Frontal cortex (tissue), 4 donors: Measurements from ENCODE around the gene NADK. TPM values are rescaled to one million over a fixed set of nuclear protein-coding genes. Genes with fewer than 3 reads are reported as not detected.

Source experiments
- DNase-seq, 2 donors: peaks; one replicate each; pipeline ENCODE4 v3.0.0; 2012; ENCODE audit warnings: low spot score in 2 of 2
- FAIRE-seq: peaks from 2 replicates; lab custom pipeline; 2012; peaks lifted over from hg19 to GRCh38; lab: Jason Lieb, UNC
- total RNA-seq: library from RNA; depleted of rRNA; stranded (reverse); fragments of >200 nt; gene quantifications from one replicate; pipeline ENCODE4 v1.2.3, GENCODE V29; 2014
- donor health status: control.
- donor health status: control.
- donor health status: control.

NADK gene
- total RNA-seq, 1 donor from 2014 or later: 23.2 TPM

DNA sequence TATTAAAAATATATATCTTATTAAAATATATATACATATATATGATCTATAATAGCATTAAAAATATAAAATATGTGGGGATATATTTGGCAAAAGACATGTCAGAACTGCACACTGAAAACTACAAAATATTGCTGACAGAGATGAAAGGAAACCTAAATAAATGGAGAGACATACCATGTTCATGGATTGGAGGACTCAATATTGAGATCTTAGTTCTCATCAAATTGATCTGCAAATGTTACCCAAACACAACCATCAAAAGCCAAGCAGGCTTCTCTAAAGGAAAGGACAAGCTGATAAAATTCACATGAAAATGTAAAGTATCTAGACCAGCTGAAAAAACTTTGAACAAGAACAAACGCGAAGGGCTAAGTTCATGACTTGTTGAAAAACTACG, 7.2 kb downstream of the NADK start:
- DNase-seq: no peak
- no peak for FAIRE-seq

DNA sequence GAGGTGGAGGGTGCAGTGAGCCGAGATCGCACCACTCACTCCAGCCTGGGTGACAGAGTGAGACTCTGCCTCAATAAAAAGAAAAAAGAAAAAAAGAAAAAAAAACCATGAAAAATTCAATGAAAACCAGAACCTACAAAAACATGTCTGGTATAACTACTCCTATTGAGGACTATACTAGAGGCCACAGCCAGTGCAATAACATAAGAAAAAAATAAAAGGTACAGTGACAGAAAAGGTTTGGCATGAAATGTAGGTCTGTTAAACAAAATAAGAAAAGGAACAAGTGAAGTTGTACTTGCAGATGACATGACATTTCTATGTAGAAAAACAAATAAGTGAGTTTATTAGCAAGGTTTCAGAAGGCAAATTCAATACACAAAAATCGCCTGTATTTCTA, 8.2 kb downstream of the NADK start:
- DNase-seq (no peak), FAIRE-seq (no peak)

DNA sequence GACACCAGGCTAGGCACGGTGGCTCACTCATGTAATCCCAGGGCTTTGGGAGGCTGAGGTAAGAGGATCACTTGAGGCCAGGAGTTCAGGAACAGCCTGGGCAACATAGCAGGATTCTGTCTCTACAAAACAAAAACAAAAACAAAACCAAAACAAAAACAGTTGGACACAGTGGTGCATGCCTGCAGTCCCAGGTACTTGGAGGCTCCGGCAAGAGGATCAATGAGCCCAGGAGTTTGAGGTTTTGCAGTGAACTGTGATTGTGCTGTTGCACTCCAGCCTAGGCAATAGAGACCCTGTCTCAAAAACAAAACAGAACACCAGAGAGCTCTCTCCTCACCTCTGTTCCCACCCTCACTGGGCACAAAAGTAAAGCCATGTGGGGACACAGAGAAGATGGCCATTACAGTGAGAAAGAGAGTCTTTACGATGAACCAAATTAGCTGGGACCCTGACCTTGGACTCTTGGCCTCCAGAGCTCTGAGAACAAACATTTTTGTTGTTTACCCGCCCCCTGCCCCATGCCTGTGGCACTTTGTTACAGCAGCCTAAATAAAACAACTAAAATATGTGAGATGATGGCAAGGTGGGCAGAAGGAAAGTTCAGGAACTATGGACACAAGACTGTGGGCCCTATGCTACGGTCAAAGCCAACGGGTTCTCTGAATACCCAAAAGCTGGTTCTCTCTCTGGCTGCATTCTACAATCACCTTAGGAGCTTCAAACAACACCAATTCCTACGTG, 9.8 kb downstream of the NADK start:
- DNase-seq: no peak
- no peak for FAIRE-seq

DNA sequence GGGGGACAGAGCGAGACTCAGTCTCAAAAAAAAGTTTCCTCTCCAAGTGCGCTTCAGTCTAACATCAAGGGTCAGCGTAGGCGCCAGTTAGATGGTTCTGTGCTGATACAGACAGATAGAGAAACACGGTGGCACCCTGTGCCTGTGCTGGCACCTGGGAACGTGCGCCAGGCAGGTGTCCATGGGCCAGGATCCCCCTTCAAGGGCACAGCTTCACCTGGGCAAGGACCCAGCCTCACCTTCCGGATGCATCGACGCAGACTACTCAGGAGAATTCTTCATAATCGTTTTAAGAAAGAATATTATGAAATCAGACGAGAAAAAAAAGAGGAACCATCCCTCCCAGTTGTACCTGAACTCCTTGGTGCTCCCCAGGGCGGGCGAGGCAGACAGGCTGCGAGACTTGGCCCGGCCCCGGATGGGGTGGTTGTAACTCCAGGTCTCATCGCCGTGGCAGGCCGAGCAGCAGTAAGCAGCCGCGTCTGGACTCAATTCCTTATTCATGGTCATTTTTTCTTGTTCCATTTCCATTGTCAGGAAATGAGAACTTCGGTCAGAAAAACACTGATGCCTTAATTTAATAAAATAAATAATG, 13.3 kb downstream of the NADK start:
- DNase-seq: no peak
- FAIRE-seq: no peak

DNA sequence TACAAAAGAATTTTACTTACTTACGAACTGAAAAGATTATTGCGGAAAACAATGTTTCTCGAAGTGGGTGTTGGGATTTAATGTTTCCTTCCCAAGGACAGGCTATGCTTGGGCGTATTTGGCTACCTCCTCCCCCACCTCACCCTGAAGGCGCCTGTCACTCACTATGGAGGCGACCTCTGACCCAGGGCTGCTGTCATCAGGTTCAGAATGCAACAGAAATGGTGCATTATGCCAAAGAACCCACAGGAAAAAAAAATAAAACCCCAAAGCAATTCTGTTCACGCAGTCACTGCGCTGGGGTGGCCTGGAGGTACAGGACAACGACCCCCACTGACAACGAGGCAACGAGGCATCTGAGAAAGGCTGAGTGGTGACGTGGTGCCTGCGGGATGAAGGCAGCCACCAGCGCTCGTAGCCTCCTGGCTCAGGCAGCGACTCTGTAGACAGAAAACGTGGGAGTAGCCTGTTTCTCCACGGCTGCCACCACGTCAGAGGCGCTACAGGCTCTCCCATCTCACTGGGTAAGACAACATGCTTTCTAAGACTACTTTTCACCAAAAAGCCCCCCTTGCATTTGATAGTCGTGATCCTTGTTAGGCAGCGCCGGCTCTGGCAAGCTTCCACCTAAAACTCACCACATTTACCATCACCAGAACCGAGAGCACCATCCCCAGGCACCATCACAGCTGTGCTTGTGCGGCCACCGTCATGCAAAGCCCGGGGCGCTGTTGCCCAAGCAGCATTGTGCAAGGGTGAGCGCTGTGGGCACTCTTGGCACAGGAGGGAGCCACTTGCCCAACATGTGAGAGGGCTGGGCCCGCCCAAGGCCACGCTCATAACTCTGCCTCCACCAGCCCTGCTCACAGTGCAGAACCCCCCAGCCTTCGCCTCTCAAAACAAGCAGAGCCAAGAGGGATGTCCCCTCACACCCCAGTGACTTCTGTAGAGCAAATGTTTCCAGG, 14.3 kb downstream of the NADK start:
- DNase-seq: no peak
- no peak for FAIRE-seq

DNA sequence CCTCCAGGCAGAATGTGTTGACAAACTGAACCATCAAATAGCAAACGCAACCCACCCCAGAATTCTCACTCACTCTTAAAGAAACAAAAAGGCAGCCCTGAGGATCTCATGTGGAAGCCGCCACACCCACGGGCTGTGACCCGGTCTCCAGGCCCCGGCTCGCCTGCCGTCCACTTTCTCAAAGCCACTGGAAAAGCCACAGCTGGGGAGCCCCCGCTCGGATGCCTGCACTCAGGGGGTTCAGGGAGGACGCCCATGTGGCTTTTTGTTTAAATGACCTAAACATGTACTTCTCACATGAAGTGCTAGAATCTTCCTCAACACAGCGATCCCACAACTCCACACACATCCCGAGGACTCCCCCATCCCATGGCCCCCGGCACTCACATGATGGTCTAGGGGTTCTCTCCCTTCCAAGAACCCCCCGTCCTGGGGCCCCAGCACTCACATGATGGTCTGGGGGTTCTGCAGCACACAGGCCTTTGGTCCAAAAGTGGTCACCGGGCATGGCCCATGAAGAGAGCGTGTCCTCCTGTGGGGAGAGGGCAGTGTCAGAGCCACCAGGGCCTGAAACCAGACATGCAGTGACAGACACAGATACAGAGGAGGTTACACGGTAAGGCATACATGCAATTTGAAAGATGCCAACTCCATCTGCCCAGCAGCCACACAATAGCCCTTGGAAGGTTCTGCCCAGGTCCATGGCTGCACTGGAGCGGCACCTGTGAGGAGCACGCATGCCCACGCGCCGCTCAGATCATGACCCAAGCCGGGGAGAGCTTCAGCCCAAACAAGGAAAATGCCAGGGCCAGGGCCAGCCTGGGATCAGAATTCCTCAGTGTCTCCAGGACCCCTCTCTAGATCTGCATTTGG, 16.5 kb downstream of the NADK start:
- DNase-seq (no peak), FAIRE-seq (no peak)

DNA sequence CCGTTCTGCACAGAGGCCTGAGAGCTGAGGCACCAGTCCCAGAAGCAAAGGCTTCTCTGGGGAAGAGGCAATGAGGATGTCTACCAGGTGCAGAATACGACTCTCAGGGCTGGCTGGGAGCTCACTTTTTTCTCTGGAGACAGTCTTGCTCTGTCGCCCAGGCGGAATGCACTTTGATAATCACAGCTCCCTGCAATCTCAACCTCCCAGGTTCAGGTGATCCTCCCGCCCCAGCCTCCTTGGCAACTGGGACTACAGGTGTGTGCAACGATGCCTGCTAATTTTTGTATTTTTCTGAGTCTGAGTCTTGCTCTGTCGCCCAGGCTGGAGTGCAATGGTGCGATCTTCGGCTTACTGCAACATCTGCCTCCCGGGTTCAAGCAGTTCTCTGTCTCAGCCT, 17.6 kb downstream of the NADK start:
- DNase-seq (no peak), FAIRE-seq (no peak)

DNA sequence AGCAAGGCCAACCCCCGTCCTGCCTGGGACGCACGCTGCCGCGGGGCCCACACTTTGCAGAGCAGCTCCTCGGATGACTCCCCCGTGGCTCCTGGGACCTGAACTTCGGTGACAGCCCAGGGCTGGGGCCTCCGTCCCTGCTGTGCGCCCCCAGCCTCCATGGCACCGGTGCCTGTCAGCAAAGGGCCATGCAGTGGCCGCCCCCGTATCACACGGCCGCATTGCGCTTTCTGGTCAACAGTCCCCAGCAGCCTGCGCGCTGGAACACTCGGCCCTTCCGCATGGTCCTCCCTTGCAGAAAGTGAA, 18.0 kb downstream of the NADK start:
- DNase-seq (no peak), FAIRE-seq (no peak)

DNA sequence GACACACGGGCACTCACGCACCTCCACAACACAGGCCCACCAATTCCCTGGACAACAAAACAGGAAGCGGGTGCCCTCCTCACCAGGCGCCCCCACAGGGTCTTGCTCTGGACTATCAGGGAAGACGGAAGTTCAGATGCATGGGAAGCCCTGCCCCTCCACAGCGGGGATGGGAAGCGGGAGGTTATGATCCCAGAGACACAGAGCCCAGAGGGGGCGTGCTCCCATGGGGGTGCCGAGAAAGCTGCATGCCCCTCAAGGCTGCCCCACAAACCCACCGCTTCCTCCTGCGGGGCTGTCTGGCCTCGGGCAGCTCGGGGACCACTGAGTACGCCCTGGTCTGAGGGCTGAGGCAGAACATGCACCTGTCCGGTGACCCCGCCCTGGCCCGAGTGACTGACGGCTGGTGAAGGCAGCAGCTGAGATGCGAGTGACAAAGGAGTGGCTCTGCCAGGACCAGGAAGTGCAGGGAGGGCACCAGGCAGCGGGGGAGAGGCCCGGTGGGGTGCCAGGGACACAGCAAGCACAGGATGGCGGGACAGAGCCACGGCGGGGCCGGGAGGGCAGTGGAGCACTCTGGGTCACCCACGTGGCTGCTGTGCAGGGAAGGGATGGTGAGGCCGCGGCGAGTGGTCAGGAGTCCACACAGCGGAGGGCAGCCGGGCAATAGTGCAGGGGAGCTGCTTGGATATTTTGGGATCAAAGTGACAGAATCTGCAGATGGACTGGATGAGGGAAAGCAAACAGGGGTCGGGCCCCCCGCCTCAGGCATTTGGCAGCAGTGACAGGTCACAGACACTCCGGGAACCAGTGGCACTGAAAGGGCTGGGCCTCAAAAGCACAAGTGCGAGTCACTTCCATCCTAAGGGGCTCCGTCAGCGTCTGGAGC, 18.6 kb downstream of the NADK start:
- FAIRE-seq: no peak

DNA sequence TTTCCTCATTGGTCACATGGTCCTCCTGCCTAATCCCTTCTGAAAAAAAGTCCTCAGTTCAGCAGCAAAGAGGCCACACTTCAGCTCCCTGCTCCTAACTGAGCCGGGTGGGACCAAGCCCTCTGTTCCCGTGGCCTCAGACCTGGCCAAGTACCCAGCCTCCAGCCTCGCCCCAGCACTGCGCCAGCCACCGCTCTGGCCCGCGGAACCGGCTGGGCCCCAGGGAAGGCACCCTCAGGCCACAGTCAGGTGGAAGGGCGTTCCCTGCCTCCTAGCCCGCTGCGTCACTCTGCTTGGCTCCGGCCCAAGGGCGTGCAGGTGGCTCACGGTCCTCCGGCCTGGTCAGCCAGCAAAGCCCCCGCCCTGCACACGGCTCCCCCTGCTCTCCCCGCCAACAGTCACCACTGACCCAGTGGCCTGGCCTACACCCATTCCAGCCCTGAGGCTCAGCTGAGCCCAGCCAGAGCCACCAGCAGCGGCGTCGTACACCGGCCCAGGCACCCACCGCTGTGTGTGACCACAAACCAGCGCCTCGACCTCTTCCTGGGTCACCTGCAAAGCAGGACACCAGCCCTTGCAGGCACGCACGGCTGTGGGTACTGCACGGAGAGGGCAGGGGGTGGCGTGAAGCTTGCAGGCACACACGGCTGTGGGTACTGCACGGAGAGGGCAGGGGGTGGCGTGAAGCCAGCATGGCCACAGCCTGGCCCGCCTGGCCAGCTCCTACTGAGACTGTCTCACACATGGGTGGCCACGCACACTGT, 19.4 kb downstream of the NADK start:
- no peak for FAIRE-seq
- no peak for DNase-seq

More for the DNA sequence above, 18.6 kb downstream of the NADK start:
- no peak for DNase-seq

DNA sequence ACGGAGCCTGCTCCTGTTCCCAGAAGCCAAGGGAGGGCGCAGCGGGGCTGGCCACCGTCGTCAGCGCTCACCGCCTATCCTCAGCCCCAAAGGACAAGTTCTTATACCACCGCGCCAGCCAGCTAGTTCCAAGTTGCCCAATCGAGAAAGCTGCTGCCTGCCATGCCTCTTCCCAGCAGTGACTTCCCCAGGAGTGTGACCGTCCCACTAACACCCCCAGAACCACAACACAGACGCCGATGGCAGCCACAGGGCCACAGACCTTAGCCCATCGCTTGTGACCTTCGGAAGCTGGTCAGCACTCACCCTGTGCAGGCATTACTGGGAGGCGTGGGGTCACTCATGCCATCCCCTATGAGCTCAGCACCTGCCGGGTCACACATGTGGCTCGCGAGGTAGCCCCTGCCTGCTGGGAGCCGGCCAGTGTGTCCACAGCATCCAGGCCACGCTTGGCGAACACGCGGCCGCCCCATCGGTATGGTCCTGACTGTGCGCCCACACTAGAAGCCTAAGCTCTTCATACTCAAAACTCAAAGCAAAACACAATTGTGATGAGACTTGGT, 20.1 kb downstream of the NADK start:
- DNase-seq (no peak), FAIRE-seq (no peak)

DNA sequence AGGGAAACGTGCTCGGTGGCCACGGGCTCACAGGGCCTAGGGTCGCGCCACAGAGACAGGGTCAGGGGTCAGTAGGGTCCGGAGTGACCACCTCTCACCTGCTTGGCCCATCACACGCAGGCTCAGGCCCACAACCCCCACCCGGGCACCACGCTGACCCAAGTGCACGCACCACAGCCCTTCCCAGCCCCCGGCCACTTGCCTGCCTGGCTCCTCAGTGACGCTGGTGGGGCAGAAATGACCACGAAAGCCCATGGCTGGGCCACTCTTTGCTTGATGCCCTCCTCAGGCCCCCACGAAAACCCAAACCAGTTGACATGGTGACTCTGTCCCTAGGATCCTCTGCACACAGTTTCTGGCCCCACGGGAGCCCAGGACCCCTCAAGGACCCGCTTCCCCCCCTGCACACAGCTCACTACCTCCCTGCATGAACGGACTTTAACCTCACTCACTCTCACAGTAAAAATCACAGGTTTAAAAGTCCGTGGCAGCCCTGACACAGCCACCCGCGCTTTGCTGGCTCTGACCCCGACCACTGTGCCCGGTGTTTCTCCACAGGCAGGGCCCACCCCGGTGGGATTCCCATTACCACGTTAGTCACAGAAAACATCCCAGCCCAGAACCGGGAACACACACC, 20.7 kb downstream of the NADK start:
- DNase-seq (peak in 1 of 2 donors; percentile 3), FAIRE-seq (no peak)

DNA sequence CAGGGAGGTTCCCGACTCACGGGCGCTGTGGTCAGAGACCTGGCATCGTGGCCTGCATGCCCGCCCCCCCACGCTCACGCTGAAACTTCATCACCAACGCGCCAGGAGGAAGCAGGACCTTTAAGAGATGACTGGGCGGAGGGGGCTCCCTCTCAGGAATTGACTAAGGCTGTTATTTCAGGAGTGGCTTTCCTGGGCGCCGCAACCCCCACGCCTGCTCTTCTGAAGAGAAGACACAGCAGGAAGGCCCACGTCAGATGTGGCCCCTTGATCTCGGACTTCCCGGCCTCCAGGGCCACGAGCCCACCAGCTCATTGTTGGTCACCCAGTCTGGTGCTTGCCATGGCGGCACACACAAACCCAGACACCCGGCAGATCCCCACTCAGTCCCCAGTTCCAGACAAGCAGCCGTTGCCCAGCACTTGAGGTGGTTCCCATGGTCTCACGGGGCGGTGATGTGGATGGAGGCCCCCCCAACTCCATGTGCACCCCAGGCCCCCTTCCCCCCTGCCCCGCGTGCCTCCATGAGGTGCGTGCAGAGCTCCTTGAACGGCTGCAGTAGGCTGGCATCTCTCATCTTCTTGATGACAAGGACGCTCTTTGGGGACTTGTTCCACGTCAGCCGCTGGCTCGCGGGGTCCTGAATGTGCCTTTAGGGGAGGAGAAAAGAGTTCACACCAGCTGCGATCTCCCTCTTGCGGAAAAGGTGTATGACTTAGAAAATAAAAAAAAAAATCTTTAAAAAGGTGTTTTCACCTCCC, 21.4 kb downstream of the NADK start:
- FAIRE-seq (no peak), DNase-seq (no peak)

DNA sequence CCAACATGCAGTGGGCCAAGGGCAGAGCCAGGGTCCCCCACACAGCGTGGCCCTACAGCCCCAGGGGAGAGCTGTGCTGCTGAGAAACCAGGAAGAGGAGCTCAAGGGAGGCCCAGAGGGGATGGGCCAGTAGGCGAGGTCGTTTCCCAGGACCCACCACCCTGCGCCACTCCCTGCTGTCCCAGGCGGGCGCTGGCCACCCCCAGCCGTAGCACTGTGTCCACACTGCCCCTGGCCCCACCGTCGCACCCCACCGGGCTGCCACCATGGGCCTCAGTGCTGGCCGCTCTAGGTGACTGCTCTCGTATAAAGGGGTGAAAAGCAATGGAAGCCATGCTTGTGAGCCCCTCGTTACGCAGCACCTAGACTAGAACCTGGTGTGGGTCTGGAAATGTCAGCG, 22.4 kb downstream of the NADK start:
- FAIRE-seq: no peak

DNA sequence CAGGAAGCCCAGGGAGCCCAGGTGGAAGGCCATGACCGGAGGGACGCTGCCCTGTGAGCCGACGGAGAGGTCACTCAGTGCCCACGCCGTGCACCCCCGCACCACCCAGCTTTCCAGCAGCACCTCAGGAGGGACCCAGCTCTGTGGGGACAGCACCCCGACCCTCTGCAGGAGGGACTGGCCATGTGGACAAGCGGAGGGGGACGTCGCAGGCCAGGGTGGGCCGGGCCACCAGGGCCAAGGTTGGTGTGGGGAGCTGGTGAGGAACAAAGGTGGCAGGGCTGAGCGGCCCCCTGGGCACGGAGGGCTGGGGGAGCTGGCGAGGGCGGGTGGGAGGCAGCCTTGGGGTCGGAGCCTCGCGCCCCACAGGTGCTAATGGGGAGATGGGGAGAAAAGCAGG, 22.8 kb downstream of the NADK start:
- DNase-seq (peak in 1 of 2 donors; percentile 2), FAIRE-seq (no peak)

More for the DNA sequence above, 22.4 kb downstream of the NADK start:
- peak in 1 of 2 donors; percentile 2 for DNase-seq

DNA sequence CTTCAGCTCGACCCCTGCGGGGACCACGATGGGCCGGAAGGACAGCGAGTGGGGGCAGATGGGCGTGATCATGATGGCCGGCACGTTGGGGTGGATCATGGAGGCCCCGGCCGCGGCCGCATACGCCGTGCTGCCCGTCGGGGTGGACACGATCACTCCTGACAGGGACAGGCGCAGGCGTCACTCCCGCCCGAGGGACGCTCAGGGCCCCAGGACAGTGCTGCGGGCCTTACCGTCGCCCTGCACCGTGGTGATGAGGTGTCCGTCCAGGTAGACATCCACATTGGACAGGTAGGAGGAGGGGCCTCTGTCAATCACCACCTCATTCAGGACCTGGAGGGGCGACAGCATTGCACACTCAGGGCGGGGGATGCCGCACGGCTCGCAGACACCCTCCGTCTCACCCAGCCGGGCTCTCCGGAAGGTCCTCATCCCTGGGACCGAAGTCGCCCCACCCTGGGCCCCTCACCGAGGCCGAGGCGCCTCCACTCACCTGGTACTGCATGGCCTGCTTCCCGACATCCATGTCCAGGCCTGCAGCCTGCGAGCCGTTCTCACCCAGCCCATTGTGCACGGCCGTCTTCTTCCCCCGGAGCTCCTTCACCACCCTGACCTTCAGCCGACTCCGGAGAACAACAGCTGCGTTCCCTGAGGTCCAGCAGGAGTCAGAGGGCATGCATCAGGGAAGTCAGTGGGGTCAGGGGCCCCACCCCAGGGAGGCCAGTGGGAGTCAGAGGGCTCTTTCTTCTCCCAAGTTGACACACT, 24.0 kb downstream of the NADK start:
- FAIRE-seq (no peak), DNase-seq (peak; percentile 23 to 32)
